Measurements from ENCODE around the gene DDB1. TPM values are rescaled to one million over a fixed set of nuclear protein-coding genes. Genes with fewer than 3 reads are reported as not detected.

The DDB1 gene
- total and polyA plus RNA-seq, 2 of the 13 experiments (the other 11 are each of a cell fraction or from before 2014, with no cell fraction given), result 217 to 266 TPM

DNA sequence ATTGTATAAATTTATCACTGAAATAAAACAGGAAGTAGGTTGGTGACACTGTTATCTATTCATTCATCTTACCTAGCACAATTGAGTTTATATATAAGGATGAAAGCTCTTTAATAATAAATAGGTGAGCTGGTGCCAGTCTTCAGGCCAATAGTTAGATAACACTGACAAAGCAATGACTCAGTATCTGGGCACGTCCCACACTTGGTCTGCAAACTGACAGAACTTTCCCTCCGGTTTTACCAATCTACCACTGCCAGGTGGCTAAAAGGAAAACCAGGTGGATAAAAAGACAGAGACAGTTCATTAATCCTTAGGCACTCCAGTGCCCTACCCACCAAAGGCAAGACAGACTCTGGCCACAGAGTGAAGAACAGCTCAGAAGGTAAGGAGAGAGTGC lies 17.6 kb downstream of the DDB1 start:
- Histone ChIP-seq H3K9me3 (ENCODE audit: low read length) (no peaks in the 10 kb centered on the region), H3K36me3 (replicated peaks in 1 of 2; ENCODE audit: control insufficient read depth in 1 of 2, insufficient read depth in 2 of 2, low read length in 2 of 2) (peaks cover 43 to 80% of the 10 kb centered on the region in 2 experiments), H2AFZ (ENCODE audit: low read length) (no peak overlapping the region), H3K27me3 (ENCODE audit: control insufficient read depth in 1 of 2, insufficient read depth in 2 of 2, low read length in 2 of 2) (no peaks in the 10 kb centered on the region), H3K9ac (ENCODE audit: insufficient read depth, low read depth, low read length) (no peak overlapping the region), H3K4me2 (ENCODE audit: low read depth, low read length) (no peak overlapping the region), H3K4me1 (ENCODE audit: insufficient read depth, low read length) (no peaks in the 10 kb centered on the region), H3K27ac (ENCODE audit: extremely low read length, insufficient read depth, low read length) (no peak overlapping the region), H3K79me2 (ENCODE audit: insufficient read depth, low read length) (no peaks in the 10 kb centered on the region), H3K4me3 (replicated peaks in 1 of 3; ENCODE audit: insufficient read depth in 1 of 3, low read depth in 2 of 3, low read length in 3 of 3) (no peak overlapping the region), H4K20me1 (ENCODE audit: insufficient read depth, low read length) (0 out of 2 replicates have a peak, but pooled peaks cover 3% of the 10 kb centered on the region)
- ATAC-seq (no peak), FAIRE-seq (no peak), DNase-seq (ENCODE audit: low spot score) (no peak)
- in situ Hi-C loops (cut with HindIII; ENCODE audit: extremely low pct_ligation_motif_present, low pct_unique_long_range_greater_than_20kb), result no loop called here
- BruUV-seq (replicated peaks), result no TSS peak
- ChIA-PET CTCF (ENCODE audit: low intra/inter-chr PET ratio, low total read pairs) (no interaction called here), POLR2A (no interaction called here)
- TF ChIP-seq RAD51 (IDR thresholded peaks at IDR 0.05; ENCODE audit: borderline replicate concordance) (no peak), ZBTB37 (CRISPR knock-in tag; IDR thresholded peaks at IDR 0.05) (no peak)
- TF ChIP-seq, protein P1, sequence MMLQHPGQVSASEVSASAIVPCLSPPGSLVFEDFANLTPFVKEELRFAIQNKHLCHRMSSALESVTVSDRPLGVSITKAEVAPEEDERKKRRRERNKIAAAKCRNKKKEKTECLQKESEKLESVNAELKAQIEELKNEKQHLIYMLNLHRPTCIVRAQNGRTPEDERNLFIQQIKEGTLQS (CRISPR knock-in tag; IDR thresholded peaks at IDR 0.05), result no peak
- intact Hi-C loops (cut with micrococcal nuclease; ENCODE audit: unreplicated experiment), result no loop called here
- WGBS (ENCODE audit: low lambda C conversion rate), result 94% methylated on average over 2 of the region's 2 CpGs

DNA sequence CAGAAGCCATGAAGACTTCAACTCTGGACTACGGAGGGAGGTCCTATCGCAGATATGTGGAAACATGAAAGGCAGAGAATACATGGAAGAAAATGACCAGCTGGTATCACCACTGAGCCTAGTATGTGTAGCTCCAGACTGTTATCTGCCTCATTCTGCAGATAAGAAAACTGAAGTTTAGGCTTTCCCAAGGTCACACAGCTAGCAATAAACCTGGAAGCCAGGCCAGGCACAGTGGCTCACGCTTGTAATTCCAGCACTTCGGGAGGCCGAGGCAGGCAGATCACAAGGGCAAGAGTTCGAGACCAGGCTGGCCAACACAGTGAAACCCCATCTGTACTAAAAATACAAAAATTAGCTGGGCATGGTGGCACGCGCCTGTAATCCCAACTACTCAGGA lies 22.2 kb downstream of the DDB1 start:
- no peaks in the 10 kb centered on the region for H3K4me1 ChIP-seq (ENCODE audit: insufficient read depth, low read length)
- 93% methylated on average over 7 of the region's 8 CpGs for WGBS (ENCODE audit: low lambda C conversion rate)
- DNase-seq (ENCODE audit: low spot score), result no peak
- intact Hi-C loops (cut with micrococcal nuclease; ENCODE audit: unreplicated experiment), result no loop called here
- in situ Hi-C loops (cut with HindIII; ENCODE audit: extremely low pct_ligation_motif_present, low pct_unique_long_range_greater_than_20kb), result no loop called here
- H3K36me3 ChIP-seq (replicated peaks in 1 of 2; ENCODE audit: control insufficient read depth in 1 of 2, insufficient read depth in 2 of 2, low read length in 2 of 2), result peaks cover 66 to 94% of the 10 kb centered on the region in 2 experiments
- no peaks in the 10 kb centered on the region for H3K27me3 ChIP-seq (ENCODE audit: control insufficient read depth in 1 of 2, insufficient read depth in 2 of 2, low read length in 2 of 2)
- no peak overlapping the region for H3K9ac ChIP-seq (ENCODE audit: insufficient read depth, low read depth, low read length)
- H3K4me3 ChIP-seq (replicated peaks in 1 of 3; ENCODE audit: insufficient read depth in 1 of 3, low read depth in 2 of 3, low read length in 3 of 3), result no peak overlapping the region
- FAIRE-seq, result no peak
- ChIA-PET POLR2A (interaction anchor here (0.7 to 3.4 kb wide), 5 partner anchors 12 to 51 kb away, joined by 3 to 9 read pairs (median 4); partner anchors contain the start of genes CYB561A3 and VWCE), CTCF (ENCODE audit: low intra/inter-chr PET ratio, low total read pairs) (no interaction called here)
- no peak for ATAC-seq
- no peaks in the 10 kb centered on the region for H3K9me3 ChIP-seq (ENCODE audit: low read length)
- H3K27ac ChIP-seq (ENCODE audit: extremely low read length, insufficient read depth, low read length), result no peak overlapping the region
- no peak overlapping the region for H2AFZ ChIP-seq (ENCODE audit: low read length)
- H4K20me1 ChIP-seq (ENCODE audit: insufficient read depth, low read length), result 0 out of 2 replicates have a peak, but pooled peaks cover 3% of the 10 kb centered on the region
- H3K4me2 ChIP-seq (ENCODE audit: low read depth, low read length), result no peak overlapping the region
- peaks cover 3% of the 10 kb centered on the region for H3K79me2 ChIP-seq (ENCODE audit: insufficient read depth, low read length)
- no TSS peak for BruUV-seq (replicated peaks)
- no peak for TF ChIP-seq RFX1 (IDR thresholded peaks at IDR 0.05)
- no peak for TF ChIP-seq ZFP36 (IDR thresholded peaks at IDR 0.05; ENCODE audit: borderline replicate concordance, low read depth, low read length, partially characterized antibody)
- no peak for TF ChIP-seq ZNF558 (CRISPR knock-in tag; IDR thresholded peaks at IDR 0.05; ENCODE audit: borderline replicate concordance)
- no peak for TF ChIP-seq TBL1XR1 (IDR thresholded peaks at IDR 0.05; ENCODE audit: borderline replicate concordance, low read length, partially characterized antibody)
- TF ChIP-seq, protein P2, sequence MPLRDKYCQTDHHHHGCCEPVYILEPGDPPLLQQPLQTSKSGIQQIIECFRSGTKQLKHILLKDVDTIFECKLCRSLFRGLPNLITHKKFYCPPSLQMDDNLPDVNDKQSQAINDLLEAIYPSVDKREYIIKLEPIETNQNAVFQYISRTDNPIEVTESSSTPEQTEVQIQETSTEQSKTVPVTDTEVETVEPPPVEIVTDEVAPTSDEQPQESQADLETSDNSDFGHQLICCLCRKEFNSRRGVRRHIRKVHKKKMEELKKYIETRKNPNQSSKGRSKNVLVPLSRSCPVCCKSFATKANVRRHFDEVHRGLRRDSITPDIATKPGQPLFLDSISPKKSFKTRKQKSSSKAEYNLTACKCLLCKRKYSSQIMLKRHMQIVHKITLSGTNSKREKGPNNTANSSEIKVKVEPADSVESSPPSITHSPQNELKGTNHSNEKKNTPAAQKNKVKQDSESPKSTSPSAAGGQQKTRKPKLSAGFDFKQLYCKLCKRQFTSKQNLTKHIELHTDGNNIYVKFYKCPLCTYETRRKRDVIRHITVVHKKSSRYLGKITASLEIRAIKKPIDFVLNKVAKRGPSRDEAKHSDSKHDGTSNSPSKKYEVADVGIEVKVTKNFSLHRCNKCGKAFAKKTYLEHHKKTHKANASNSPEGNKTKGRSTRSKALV (CRISPR knock-in tag; IDR thresholded peaks at IDR 0.05), result no peak
- TF ChIP-seq ZFP41 (CRISPR knock-in tag; IDR thresholded peaks at IDR 0.05; ENCODE audit: borderline replicate concordance), result no peak
- no peak for TF ChIP-seq PRDM4 (CRISPR knock-in tag; IDR thresholded peaks at IDR 0.05; ENCODE audit: borderline replicate concordance)
- TF ChIP-seq NR3C1 (CRISPR knock-in tag; IDR thresholded peaks at IDR 0.05), result no peak
- TF ChIP-seq GATA4 (IDR thresholded peaks at IDR 0.05; ENCODE audit: borderline replicate concordance, low read depth), result no peak
